ENCODE measurements around the gene PMPCA.

- TF ChIP-seq POLR2A (IDR thresholded peaks at IDR 0.05), result no peak
- no peak for TF ChIP-seq CTCF (IDR thresholded peaks at IDR 0.05)
Measured at GRCh38 chr9:136386018-136386417, 24.4 kb upstream of the PMPCA start.

Measured in esophagus squamous epithelium (tissue), 4 donors.